ENCODE results near the gene CCDC85C.

Gene CCDC85C

GRCh38 chr14:99540196-99541032 lies 63.6 kb downstream of the CCDC85C start:
- DNase-seq (ENCODE audit: low read depth in 2 of 2): no peak

DNA sequence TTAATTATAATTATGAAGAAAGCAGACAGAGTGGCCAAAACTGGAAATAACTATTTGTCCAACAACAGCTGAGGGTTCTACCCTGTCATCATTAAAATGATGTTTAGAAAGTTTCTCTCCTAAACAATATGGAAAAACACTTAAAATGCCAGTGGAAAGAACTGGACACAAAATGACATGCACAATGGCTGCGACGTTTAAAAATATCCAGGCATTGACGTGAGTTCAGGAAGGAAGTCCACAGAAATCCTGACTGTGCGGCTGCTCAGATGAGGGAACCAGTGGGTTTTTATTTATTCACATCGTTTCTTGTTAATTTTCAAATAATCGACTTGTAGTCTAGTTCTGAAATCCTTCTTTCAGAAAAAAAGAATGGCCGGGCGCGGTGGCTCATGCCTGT lies 64.5 kb downstream of the CCDC85C start:
- DNase-seq (ENCODE audit: low read depth in 2 of 2): no peak

GRCh38 chr14:99538733-99539132 lies 65.3 kb downstream of the CCDC85C start:
- DNase-seq (ENCODE audit: low read depth in 2 of 2): no peak

- DNase-seq (ENCODE audit: low read depth in 2 of 2): no peak
Measured at GRCh38 chr14:99538275-99538674, 65.7 kb downstream of the CCDC85C start.

DNA sequence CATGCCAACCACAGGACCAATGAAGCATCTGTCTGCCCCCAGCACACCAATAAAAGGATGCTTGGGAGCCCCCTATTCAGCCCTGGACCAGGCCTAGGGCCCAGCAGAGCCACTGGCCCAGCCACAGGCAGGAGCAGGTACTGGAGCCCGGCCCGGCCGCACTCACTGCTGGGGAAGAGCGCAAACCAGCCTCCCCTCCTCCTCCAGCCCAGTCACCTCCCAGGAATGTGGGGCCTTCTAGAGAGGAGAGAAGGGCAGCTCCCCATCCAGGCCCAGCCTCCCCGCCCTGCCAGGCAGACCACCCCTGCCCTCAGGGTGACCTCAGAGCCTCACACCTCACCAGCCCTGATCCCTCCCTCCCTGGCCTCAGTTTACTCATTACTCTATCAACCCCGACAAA lies 66.6 kb downstream of the CCDC85C start:
- DNase-seq (ENCODE audit: low read depth in 2 of 2): no peak

GRCh38 chr14:99535908-99536778 lies 67.9 kb downstream of the CCDC85C start:
- no peak for DNase-seq (ENCODE audit: low read depth in 2 of 2)

DNA sequence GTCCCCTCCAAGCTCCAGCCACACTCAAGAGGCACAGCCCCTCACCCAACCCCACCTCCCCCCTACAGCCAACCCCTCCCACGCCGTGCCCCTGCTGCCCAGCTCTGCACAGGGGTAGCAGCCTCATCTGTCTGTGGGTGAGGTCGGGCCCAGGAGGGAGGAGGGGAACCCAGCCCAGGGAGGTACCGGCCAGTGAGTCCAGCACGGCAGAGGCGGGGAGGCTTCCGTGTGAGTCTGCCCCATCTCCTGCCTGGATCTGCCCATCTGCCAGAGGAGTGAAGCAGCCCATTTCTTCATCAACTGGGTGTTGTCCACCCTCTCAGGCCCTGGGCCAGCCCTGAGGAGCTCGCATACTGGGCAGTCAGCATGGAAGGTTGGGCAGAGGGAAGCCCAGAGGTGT lies 68.6 kb downstream of the CCDC85C start:
- no peak for DNase-seq (ENCODE audit: low read depth in 2 of 2)

DNA sequence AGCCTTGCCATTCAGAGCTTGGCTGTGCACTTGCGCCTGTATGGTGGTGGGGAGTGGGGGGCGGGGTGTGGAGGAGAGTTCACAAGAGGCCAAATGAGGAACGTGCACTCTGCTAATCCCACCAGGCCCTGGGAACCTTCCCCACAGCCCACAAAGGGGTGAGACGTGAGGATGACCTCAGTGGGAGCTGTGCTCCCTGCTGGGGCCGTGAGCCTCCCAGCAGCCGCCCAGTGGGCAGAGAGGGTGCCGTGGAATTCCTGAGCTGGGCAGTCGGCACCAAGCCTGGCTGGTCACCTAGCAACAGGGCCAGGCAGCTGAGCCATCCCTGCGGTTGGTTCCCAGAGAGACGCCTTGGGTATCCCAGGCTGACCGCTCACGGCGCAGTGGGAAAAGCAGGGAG lies 69.1 kb downstream of the CCDC85C start:
- DNase-seq (ENCODE audit: low read depth in 2 of 2): no peak

DNA sequence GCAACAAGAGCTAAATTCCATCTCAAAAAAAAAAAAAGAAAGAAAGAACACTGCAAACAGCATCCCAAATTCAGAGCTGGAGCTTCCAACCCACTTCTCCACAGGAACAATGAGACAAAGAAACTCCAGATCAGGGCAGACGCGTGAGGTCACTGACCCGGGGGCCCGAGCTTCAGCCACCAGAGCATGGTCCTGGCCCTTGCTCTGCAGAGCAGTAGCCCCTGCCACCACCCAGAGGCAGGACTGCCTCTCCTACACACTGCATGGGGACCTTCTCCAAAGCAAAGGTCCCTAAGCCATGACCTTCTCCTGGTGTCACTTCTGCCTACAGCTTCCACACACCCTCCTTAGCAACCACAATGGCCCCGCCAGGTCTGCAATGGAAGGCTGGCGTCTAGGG lies 69.7 kb downstream of the CCDC85C start:
- DNase-seq (ENCODE audit: low read depth in 2 of 2): no peak

DNA sequence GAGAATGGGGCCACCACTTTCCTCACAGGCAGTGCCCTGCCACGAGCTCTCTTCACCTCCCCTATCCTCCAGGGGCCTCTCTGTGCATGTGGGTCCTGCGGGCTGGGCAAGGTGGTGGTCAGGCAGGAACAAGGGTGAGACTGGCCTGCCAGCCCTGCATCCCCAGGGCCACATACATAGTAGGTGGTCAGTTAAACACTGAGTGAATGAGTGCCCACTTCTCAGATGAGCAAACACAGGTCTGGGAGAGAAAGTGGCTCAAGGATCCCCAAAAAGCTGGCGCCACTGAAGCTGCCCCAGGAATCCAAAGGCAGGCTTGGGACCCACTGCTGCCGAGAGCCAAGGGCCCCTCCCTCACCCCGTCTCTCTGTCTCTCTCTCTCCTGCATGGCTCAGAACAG lies 71.7 kb downstream of the CCDC85C start:
- DNase-seq (ENCODE audit: low read depth in 2 of 2): no peak

DNA sequence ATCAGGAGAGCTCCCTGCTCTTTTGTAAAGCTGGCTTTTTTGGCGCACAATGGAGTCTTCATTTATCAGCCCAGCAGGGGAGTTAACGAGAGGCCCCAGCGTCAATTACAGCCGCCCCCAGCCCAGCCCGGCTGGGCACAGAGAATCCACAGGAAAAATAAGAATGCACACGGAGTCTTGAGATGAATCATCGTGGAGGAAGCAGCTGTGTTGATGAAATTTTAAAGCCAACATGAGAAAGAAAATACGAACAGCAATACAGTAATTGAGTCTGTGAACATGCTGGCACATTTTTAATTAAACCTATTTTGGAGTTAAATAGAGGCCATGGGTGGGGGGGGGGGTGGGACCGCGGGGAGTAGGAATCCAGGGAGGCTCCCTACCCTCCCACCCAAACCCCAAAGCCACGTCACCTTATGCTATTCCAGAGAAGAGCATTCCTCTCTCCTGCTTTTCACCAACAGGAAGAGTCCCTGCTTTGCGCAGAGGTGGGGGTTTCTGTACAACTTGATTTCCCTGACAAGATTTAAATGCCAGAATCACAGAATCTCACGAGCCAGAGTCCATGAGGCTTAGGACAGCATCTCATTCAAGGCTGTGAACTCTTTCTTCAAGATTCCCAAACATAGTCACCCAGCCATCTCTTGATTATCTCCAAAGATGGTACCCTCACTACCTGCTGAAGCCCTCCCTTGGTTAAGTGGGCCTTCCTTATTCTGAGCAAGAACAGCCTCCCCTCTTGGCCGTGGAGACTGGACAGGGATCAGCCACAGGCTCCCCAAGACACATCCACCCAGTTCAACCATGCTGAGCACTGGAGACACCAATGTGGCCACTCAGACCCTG lies 72.5 kb downstream of the CCDC85C start:
- DNase-seq (ENCODE audit: low read depth in 2 of 2): no peak

DNA sequence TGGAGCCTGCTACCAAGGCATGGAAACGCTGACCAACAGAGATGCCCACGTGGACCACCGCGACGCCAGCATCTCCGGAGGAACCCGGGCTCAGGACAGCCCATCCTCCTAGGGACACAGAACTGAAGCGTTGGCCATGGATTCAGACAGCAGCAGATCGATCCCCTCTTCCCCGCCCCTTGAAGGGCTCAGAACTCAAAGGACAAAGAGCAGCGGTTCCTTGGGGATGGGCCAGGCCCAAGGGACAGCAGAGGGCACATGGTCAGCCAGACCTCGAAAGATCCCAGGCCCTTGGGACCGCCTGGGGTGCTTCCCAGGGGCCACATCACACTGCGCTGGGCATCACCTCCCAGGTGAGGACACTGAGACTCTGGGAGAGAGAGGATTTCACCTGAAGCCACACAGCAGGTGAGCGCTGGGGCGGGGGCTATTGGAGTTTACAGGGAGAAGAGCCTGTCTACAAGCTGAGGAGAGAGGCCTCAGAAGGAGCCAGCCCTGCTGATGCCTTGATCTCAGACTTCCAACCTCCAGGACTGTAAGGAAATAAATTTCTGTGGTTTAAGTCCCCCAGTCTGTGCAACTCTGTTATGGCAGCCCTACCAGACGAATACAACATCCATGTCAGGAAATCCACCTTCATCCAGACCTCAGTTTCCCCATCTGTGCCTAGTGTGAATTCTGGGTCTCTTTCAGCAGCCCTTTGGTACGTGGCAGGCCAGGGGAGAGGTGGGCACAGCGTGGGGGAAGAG lies 73.4 kb downstream of the CCDC85C start:
- DNase-seq (ENCODE audit: low read depth in 2 of 2): no peak

DNA sequence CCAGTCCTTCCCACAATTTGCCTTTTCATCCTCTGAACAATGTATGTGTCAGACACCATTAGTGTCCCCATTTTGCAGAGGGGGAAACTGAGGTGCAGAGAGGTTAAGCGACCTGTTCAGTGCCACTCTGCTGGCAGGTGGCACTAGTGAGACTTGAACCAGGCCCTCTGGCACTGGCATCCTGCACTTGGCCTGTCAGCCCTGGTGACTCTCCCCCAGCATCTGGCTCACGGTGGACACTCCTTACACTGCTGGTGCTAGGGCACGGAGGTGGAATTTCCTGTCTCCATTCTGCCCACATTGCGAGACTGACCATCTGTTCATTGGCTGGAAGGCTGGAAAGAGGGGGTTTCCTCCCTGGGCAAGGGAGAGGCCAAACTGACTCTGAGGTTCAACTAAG lies 74.1 kb downstream of the CCDC85C start:
- no peak for DNase-seq (ENCODE audit: low read depth in 2 of 2)

- DNase-seq (ENCODE audit: low read depth in 2 of 2): no peak
Measured at GRCh38 chr14:99527427-99528076, 76.5 kb downstream of the CCDC85C start.

DNA sequence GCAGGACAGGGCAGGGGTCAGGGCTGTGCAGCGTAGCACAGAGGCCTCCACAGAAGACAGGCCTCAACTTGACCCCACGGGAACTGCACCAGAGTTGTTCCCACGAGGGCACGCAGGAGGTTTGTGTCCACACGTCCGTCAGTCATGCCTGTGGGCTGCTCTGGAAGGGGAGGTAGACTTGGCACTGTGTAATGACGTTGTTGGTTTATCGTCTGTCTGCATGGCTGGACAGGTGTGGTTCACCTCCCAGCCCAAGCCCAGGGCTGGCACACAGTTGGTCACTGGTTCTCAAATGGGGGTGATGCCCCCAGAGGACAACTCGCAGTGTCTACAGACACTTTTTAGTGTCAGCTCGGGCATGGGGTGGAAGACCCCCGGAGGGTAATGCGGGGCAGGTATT lies 77.0 kb downstream of the CCDC85C start:
- DNase-seq (ENCODE audit: low read depth in 2 of 2): no peak

DNA sequence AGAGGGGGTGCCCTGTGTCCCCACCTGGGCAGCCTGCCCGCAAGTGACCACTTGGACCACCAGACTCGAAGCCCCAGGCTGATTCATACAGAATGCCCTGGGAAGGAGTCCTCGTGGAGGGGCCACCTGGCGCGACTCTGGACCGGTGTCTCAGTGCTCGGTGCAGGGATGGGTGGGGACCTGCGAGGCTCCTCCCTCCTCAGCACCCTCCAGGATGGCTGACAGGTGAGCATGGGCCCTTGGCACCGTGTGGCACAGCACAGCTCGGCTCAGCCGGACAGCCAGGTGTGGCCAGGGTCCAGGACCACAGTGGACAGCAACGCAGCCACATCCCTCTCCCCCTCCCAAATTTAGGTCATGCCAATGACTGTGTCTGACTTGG lies 78.3 kb downstream of the CCDC85C start:
- no peak for DNase-seq (ENCODE audit: low read depth in 2 of 2)

DNA sequence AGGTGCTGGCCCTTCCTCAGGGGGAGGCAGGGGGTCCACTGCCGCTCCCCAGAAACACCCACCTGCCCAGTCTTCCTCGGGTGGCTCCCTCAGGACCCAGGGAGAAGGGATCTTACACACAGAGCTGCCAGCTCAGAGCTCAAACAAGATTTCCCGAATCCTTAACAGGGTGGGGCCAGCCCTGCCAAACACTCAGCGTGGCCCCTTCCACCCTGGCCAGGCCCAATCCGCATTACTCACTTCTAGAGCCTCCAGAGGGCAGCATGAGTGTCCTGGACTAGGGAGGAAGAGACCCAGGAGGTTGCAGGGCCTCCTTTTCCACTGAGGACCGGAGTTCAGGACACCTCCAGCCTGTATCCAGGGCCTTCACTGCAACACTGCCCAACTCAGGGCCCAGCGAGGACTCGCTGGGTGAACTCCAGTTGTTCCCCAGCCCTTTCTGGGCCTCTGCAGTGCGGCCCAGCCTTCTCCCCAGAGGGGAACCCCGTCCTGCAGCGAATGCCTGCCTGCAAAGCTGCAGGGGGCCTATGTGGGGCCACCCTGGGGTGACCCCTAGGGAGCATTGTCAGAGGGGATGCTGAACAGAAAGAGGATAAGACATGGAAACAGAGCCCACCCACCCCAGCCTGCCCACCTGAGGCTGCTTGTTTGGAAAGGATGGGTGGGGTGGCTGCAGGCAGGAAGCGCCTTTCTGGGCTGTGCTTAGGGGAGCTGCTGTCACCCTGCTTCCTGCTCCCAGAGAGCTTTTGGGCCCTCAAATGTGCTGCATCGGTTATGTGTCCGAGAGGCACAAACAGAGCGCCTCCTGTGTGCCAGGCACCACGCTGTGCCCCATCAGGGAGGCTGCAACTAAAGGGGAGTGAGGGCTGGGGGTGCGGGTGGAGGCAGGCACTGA lies 79.0 kb downstream of the CCDC85C start:
- DNase-seq (ENCODE audit: low read depth in 2 of 2): no peak

DNA sequence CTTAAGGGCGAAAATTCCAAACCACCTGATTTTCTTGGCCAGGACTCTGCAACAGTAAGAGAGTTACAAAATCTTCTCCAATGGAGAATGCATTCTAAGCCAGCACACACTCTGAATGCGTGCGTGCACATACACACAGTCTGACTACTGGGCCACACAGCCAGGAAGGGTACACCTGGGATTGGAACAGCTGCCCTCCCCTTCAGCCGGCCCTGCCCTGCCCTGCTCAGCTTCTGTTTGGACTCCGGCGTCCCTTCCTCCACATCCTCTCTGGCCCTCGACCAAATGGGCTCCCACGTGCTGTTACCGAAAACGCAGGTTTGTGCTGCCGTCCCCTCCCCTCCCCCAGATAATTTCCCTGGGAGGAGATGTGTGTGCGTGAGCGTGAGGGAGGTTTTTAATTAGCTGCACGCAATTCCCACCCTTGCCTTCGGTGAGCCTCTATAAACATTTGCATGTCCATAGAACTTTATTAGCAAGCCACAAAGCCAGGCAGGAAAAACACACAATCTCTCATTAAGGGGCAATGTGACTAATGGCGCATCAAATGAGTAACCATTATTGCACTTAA lies 79.8 kb downstream of the CCDC85C start:
- no peak for DNase-seq (ENCODE audit: low read depth in 2 of 2)

- DNase-seq (ENCODE audit: low read depth in 2 of 2): no peak
Measured at GRCh38 chr14:99523704-99524055, 80.3 kb downstream of the CCDC85C start.
